BJ (cell line): ENCODE measurements around the gene SYT3. TPM values are rescaled to one million over a fixed set of nuclear protein-coding genes. Genes with fewer than 3 reads are reported as not detected.

Experiments
- CTCF ChIA-PET: fragments of 350-600 bp; formaldehyde crosslinking; extraction: SDS; loops from one replicate; lab custom pipeline; 2021; ENCODE audit warnings: antibody characterized with exemption, inconsistent platforms; lab: Yijun Ruan, JAX
- POLR2A ChIA-PET: fragments of 300-600 bp; sonication (Branson Sonifier 250); formaldehyde crosslinking; extraction: SDS; loops from one replicate; lab custom pipeline; 2021; ENCODE audit warnings: antibody characterized with exemption; lab: Charles Lee
- DNase-seq: peaks from one replicate; pipeline ENCODE4 v3.0.0-alpha.2; 2011; ENCODE audit warnings: low read depth
- H3K27me3 ChIP-seq: 2 replicates; pipeline ENCODE4 v1.6.0; 2011; ENCODE audit warnings: low read length; ENCODE audit not compliant: control insufficient read depth, insufficient read depth
- H3K36me3 ChIP-seq: 2 replicates; pipeline ENCODE4 v1.5.1; 2011; ENCODE audit warnings: low read length; ENCODE audit not compliant: control insufficient read depth, insufficient read depth
- H3K4me3 ChIP-seq: 2 replicates; pipeline ENCODE4 v1.5.1; 2011; ENCODE audit warnings: low read depth, mild to moderate bottlenecking, control low read depth, low read length
- polyA plus RNA-seq: library from polyadenylated mRNA; depleted of rRNA; stranded (reverse); fragments of >200 nt; gene quantifications from 2 replicates; pipeline ENCODE4 v1.2.3, GENCODE V29; 2011
- TF ChIP-seq, protein P1 (sequence below): IDR thresholded peaks from 2 replicates; pipeline ENCODE4 v1.5.1; 2011; ENCODE audit warnings: low read depth, mild to moderate bottlenecking, control low read depth, inconsistent platforms, low read length, moderate library complexity; ENCODE audit not compliant: insufficient read depth

The SYT3 gene
- polyA plus RNA-seq, 1 experiment, result 0.11 TPM

GRCh38 chr19:50646074-50646807 is 6.6 kb upstream of the SYT3 start:
- Histone ChIP-seq H3K27me3 (no peaks in the 10 kb centered on the region; the same call in 1 of the 2 replicates), H3K36me3 (no peaks in the 10 kb centered on the region), H3K4me3 (no peak overlapping the region)
- ChIA-PET CTCF (no interaction called here), POLR2A (no interaction called here)
- TF ChIP-seq, protein P1, sequence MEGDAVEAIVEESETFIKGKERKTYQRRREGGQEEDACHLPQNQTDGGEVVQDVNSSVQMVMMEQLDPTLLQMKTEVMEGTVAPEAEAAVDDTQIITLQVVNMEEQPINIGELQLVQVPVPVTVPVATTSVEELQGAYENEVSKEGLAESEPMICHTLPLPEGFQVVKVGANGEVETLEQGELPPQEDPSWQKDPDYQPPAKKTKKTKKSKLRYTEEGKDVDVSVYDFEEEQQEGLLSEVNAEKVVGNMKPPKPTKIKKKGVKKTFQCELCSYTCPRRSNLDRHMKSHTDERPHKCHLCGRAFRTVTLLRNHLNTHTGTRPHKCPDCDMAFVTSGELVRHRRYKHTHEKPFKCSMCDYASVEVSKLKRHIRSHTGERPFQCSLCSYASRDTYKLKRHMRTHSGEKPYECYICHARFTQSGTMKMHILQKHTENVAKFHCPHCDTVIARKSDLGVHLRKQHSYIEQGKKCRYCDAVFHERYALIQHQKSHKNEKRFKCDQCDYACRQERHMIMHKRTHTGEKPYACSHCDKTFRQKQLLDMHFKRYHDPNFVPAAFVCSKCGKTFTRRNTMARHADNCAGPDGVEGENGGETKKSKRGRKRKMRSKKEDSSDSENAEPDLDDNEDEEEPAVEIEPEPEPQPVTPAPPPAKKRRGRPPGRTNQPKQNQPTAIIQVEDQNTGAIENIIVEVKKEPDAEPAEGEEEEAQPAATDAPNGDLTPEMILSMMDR, result no peak
- DNase-seq, result no peak

- Histone ChIP-seq H3K27me3 (peaks cover under 1% of the 10 kb centered on the region; the same call in 1 of the 2 replicates), H3K36me3 (no peaks in the 10 kb centered on the region), H3K4me3 (no peak overlapping the region)
- POLR2A ChIA-PET, result no interaction called here
- CTCF ChIA-PET, result no interaction called here
- DNase-seq, result no peak
- TF ChIP-seq, protein P1, result no peak
Measured at GRCh38 chr19:50645107-50645506, 5.4 kb upstream of the SYT3 start.

DNA sequence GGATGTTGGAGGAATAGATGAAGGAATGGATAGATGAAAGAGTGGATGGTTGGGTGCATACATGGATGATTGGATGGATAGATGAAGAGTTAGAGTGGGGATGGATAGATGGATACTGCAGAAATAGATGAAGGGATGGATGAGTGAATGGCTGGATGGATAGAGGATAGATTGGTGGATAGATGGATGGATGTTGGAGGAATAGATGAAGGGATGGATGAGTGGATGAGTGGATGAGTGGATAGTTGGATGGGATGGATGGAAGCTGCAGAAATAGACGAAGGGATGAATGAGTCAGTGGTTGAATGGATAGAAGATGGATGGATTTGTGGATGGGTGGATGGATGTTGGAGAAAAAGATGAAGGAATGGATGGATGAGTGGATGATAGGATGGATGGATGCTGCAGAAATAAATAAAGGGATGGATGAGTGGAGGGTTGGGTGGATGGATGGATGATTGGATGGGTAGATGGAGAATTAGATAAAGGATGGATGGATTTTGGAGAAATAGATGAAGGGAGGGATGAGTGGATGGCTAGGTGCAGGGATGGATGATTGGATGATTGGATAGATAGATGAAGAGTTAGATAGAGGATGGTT is 4.7 kb upstream of the SYT3 start:
- ChIA-PET POLR2A (no interaction called here), CTCF (interaction anchor here (0.9 kb wide), 1 partner anchor 25 kb away, joined by 3 read pairs; no protein-coding TSS in a partner anchor)
- Histone ChIP-seq H3K4me3 (no peak overlapping the region), H3K27me3 (peaks cover 5% of the 10 kb centered on the region), H3K36me3 (no peaks in the 10 kb centered on the region)
- TF ChIP-seq, protein P1, result no peak
- no peak for DNase-seq

GRCh38 chr19:50640368-50640767 is 687 bp upstream of the SYT3 start:
- DNase-seq, result no peak
- POLR2A ChIA-PET, result no interaction called here
- TF ChIP-seq, protein P1, result no peak
- H3K27me3 ChIP-seq, result peaks cover 13% of the 10 kb centered on the region
- CTCF ChIA-PET, result no interaction called here
- no peaks in the 10 kb centered on the region for H3K36me3 ChIP-seq
- no peak overlapping the region for H3K4me3 ChIP-seq

GRCh38 chr19:50638600-50638999 is 1.1 kb downstream of the SYT3 start:
- TF ChIP-seq, protein P1, result no peak
- Histone ChIP-seq H3K27me3 (peaks cover 13% of the 10 kb centered on the region), H3K4me3 (no peak overlapping the region), H3K36me3 (no peaks in the 10 kb centered on the region)
- POLR2A ChIA-PET, result no interaction called here
- CTCF ChIA-PET, result interaction anchor here (0.7 kb wide), 1 partner anchor 11 kb away, joined by 3 read pairs; the partner anchor contains the start of gene C19orf81
- no peak for DNase-seq
